DLD1 (cell line): ENCODE data around the gene NME5.

ENCODE experiments used
- in situ Hi-C: cut with HindIII; loops from 2 replicates; pipeline ENCODE4 v1.10.0; 2017; ENCODE audit warnings: low sequenced_read_pairs

The NME5 gene

GRCh38 chr5:138139781-138140090 lies 508 bp upstream of the NME5 start:
- in situ Hi-C loops: no loop called here

GRCh38 chr5:138132543-138132942 lies 6.7 kb downstream of the NME5 start:
- in situ Hi-C loops: no loop called here

- in situ Hi-C loops: no loop called here
Measured at GRCh38 chr5:138129347-138129746, 9.9 kb downstream of the NME5 start.

- in situ Hi-C loops: no loop called here
Measured at GRCh38 chr5:138128334-138128733, 10.9 kb downstream of the NME5 start.

- in situ Hi-C loops: no loop called here
Measured at GRCh38 chr5:138115254-138115653, 24.0 kb downstream of the NME5 start.

- in situ Hi-C loops: no loop called here
Measured at GRCh38 chr5:138111937-138112336, 27.3 kb downstream of the NME5 start.

GRCh38 chr5:138111181-138111580 lies 28.0 kb downstream of the NME5 start:
- in situ Hi-C loops: no loop called here

GRCh38 chr5:138110266-138110963 lies 28.8 kb downstream of the NME5 start:
- in situ Hi-C loops: no loop called here

- in situ Hi-C loops: no loop called here
Measured at GRCh38 chr5:138109463-138110265, 29.6 kb downstream of the NME5 start.

- in situ Hi-C loops: no loop called here
Measured at GRCh38 chr5:138107213-138107612, 32.0 kb downstream of the NME5 start.

GRCh38 chr5:138105709-138106108 lies 33.5 kb downstream of the NME5 start:
- in situ Hi-C loops: no loop called here

GRCh38 chr5:138103319-138103637 lies 36.0 kb downstream of the NME5 start:
- in situ Hi-C loops: no loop called here

GRCh38 chr5:138102454-138103318 lies 36.5 kb downstream of the NME5 start:
- in situ Hi-C loops: no loop called here

GRCh38 chr5:138096997-138097828 lies 42.0 kb downstream of the NME5 start:
- in situ Hi-C loops: no loop called here

- in situ Hi-C loops: no loop called here
Measured at GRCh38 chr5:138096363-138096762, 42.9 kb downstream of the NME5 start.

GRCh38 chr5:138095100-138095907 lies 43.9 kb downstream of the NME5 start:
- in situ Hi-C loops: no loop called here

- in situ Hi-C loops: no loop called here
Measured at GRCh38 chr5:138093036-138093435, 46.2 kb downstream of the NME5 start.

- in situ Hi-C loops: no loop called here
Measured at GRCh38 chr5:138092301-138092700, 46.9 kb downstream of the NME5 start.

- in situ Hi-C loops: no loop called here
Measured at GRCh38 chr5:138091685-138092084, 47.5 kb downstream of the NME5 start.

- in situ Hi-C loops: no loop called here
Measured at GRCh38 chr5:138083702-138084101, 55.5 kb downstream of the NME5 start, which contains the start of gene WNT8A. WNT8A (plus strand) TSS chr5:138084033; CDS start chr5:138084128, 95 bp downstream.
